WTC11 (cell line): ENCODE results near the gene ASPHD1. TPM values are rescaled to one million over a fixed set of nuclear protein-coding genes. Genes with fewer than 3 reads are reported as not detected.

Source experiments
- ATAC-seq: fragments of 200-7000 bp; cut with Tn5 transposase; 2 replicates; pipeline ENCODE4 v1.10.0; 2021; ENCODE audit warnings: mild to moderate bottlenecking, moderate library complexity
- CTCF ChIA-PET: fragments of 300-600 bp; sonication (Branson Sonifier 250); formaldehyde crosslinking; loops from one replicate; lab custom pipeline; 2021; ENCODE audit warnings: antibody characterized with exemption; lab: Charles Lee
- POLR2A ChIA-PET: fragments of 350-600 bp; sonication (Branson Sonifier 250); formaldehyde crosslinking; loops from one replicate; lab custom pipeline; 2021; ENCODE audit warnings: antibody characterized with exemption; lab: Charles Lee
- DNase-seq: peaks from one replicate; pipeline ENCODE4 v3.0.0; 2021; ENCODE audit warnings: low spot score
- H3K27ac Mint-ChIP-seq: 2 replicates; pipeline ENCODE4 v1.8.0; 2021; ENCODE audit warnings: mixed read lengths
- H3K27me3 Mint-ChIP-seq: 2 replicates; pipeline ENCODE4 v1.8.0; 2021; ENCODE audit warnings: low read depth, mild to moderate bottlenecking, moderate library complexity, mixed read lengths
- H3K36me3 Mint-ChIP-seq: 2 replicates; pipeline ENCODE4 v1.8.0; 2021; ENCODE audit warnings: mixed read lengths
- H3K4me1 Mint-ChIP-seq: 2 replicates; pipeline ENCODE4 v1.8.0; 2022; ENCODE audit warnings: mixed read lengths
- H3K4me3 Mint-ChIP-seq: 2 replicates; pipeline ENCODE4 v1.8.0; 2021; ENCODE audit warnings: mild to moderate bottlenecking, moderate library complexity, mixed read lengths
- H3K9me3 Mint-ChIP-seq: 2 replicates; pipeline ENCODE4 v1.8.0; 2021; ENCODE audit warnings: mixed read lengths
- ATF2 ChIP-seq: sonication (generic); formaldehyde crosslinking; IDR thresholded peaks from 2 replicates; pipeline ENCODE4 v1.8.1; 2022; ENCODE audit warnings: low read depth, missing genetic modification reagents, borderline replicate concordance
- E2F1 ChIP-seq: sonication (generic); formaldehyde crosslinking; IDR thresholded peaks from 2 replicates; pipeline ENCODE4 v1.8.0; 2022; ENCODE audit warnings: mild to moderate bottlenecking, missing genetic modification reagents
- ERG ChIP-seq: fragments of 250-450 bp; sonication (Bioruptor Pico); IDR thresholded peaks from 2 replicates; pipeline ENCODE4 v1.8.0; 2021; ENCODE audit warnings: mild to moderate bottlenecking
- ESRRA ChIP-seq: sonication (generic); formaldehyde crosslinking; IDR thresholded peaks from 2 replicates; pipeline ENCODE4 v1.8.1; 2022; ENCODE audit warnings: mild to moderate bottlenecking, missing genetic modification reagents, borderline replicate concordance
- FOXK1 ChIP-seq: sonication (generic); formaldehyde crosslinking; IDR thresholded peaks from 2 replicates; pipeline ENCODE4 v1.8.0; 2022; ENCODE audit warnings: mild to moderate bottlenecking, moderate library complexity, missing genetic modification reagents
- GABPB1 ChIP-seq: sonication (generic); formaldehyde crosslinking; IDR thresholded peaks from 2 replicates; pipeline ENCODE4 v1.8.1; 2023; ENCODE audit warnings: mild to moderate bottlenecking, missing genetic modification reagents
- NFATC4 ChIP-seq: fragments of 250-450 bp; sonication (Bioruptor Pico); IDR thresholded peaks from 2 replicates; pipeline ENCODE4 v1.9.0; 2021; ENCODE audit warnings: mild to moderate bottlenecking
- NR1H2 ChIP-seq: sonication (generic); formaldehyde crosslinking; IDR thresholded peaks from 2 replicates; pipeline ENCODE4 v1.9.0; 2021; ENCODE audit warnings: mild to moderate bottlenecking, moderate library complexity, missing genetic modification reagents
- PREB ChIP-seq: sonication (generic); formaldehyde crosslinking; IDR thresholded peaks from 2 replicates; pipeline ENCODE4 v1.8.1; 2022; ENCODE audit warnings: mild to moderate bottlenecking, missing genetic modification reagents, moderate library complexity, borderline replicate concordance
- RELA ChIP-seq: sonication (generic); formaldehyde crosslinking; IDR thresholded peaks from 2 replicates; pipeline ENCODE4 v1.8.1; 2022; ENCODE audit warnings: missing genetic modification reagents, mild to moderate bottlenecking, borderline replicate concordance
- SOX15 ChIP-seq: fragments of 250-450 bp; sonication (Bioruptor Pico); IDR thresholded peaks from 2 replicates; pipeline ENCODE4 v1.9.0; 2021; ENCODE audit warnings: mild to moderate bottlenecking
- STAT6 ChIP-seq: sonication (generic); formaldehyde crosslinking; conservative IDR thresholded peaks from 2 replicates; pipeline ENCODE4 v1.8.1; 2023; ENCODE audit warnings: mild to moderate bottlenecking, low read depth, missing genetic modification reagents, moderate library complexity
- TCF7 ChIP-seq: sonication (generic); formaldehyde crosslinking; IDR thresholded peaks from 2 replicates; pipeline ENCODE4 v1.8.0; 2022; ENCODE audit warnings: mild to moderate bottlenecking, low read depth, missing genetic modification reagents, moderate library complexity
- ZBTB43 ChIP-seq: sonication (generic); formaldehyde crosslinking; IDR thresholded peaks from 2 replicates; pipeline ENCODE4 v1.8.1; 2023; ENCODE audit warnings: mild to moderate bottlenecking, missing genetic modification reagents
- ZNF138 ChIP-seq: sonication (generic); formaldehyde crosslinking; conservative IDR thresholded peaks from 2 replicates; pipeline ENCODE4 v1.8.1; 2022; ENCODE audit warnings: mild to moderate bottlenecking, moderate library complexity, missing genetic modification reagents
- ZNF263 ChIP-seq: sonication (generic); formaldehyde crosslinking; IDR thresholded peaks from 2 replicates; pipeline ENCODE4 v1.8.1; 2022; ENCODE audit warnings: low read depth, mild to moderate bottlenecking, moderate library complexity, missing genetic modification reagents
- ZNF317 ChIP-seq: sonication (generic); formaldehyde crosslinking; IDR thresholded peaks from 2 replicates; pipeline ENCODE4 v1.8.1; 2023; ENCODE audit warnings: low read depth, mild to moderate bottlenecking, moderate library complexity, missing genetic modification reagents, borderline replicate concordance
- ZNF416 ChIP-seq: fragments of 250-450 bp; sonication (Bioruptor Pico); IDR thresholded peaks from 2 replicates; pipeline ENCODE4 v1.9.0; 2021; ENCODE audit warnings: mild to moderate bottlenecking, inconsistent platforms
- ZSCAN18 ChIP-seq: fragments of 250-450 bp; sonication (Bioruptor Pico); IDR thresholded peaks from 2 replicates; pipeline ENCODE4 v2.1.2; 2022; ENCODE audit warnings: mild to moderate bottlenecking, moderate library complexity
- total RNA-seq: library from RNA; stranded (reverse); gene quantifications from 3 replicates; pipeline ENCODE4 v1.2.3, GENCODE V29; 2021

ASPHD1 gene
- total RNA-seq, 1 experiment from 2014 or later = 26.9 TPM

GRCh38 chr16:29871822-29872546 lies 28.3 kb upstream of the ASPHD1 start (continued):
- TF ChIP-seq STAT6 (CRISPR knock-in tag) = no peak
- TF ChIP-seq RELA (CRISPR knock-in tag) = no peak
- TF ChIP-seq ERG (CRISPR knock-in tag) = no peak

- Mint-ChIP-seq H3K27me3 (peaks cover 3% of the 10 kb centered on the region; the same call in 1 of the 2 replicates), H3K27ac (no peak overlapping the region), H3K36me3 (peaks cover 4% of the 10 kb centered on the region; the same call in 1 of the 2 replicates), H3K9me3 (no peaks in the 10 kb centered on the region), H3K4me1 (peaks cover 10% of the 10 kb centered on the region), H3K4me3 (no peak overlapping the region)
- no peak for ATAC-seq
- ChIA-PET CTCF (interaction anchor here (1.8 to 2.1 kb wide), 3 partner anchors 25 to 159 kb away, joined by 6 to 11 read pairs (median 9); partner anchors contain the start of gene PAGR1), POLR2A (no interaction called here)
- no peak for DNase-seq
- no peak for TF ChIP-seq ZBTB43 (CRISPR knock-in tag)
- no peak for TF ChIP-seq SOX15 (CRISPR knock-in tag)
- no peak for TF ChIP-seq NFATC4 (CRISPR knock-in tag)
- no peak for TF ChIP-seq ZSCAN18 (CRISPR knock-in tag)
- no peak for TF ChIP-seq ATF2 (CRISPR knock-in tag)
- TF ChIP-seq E2F1 (CRISPR knock-in tag) = no peak
- TF ChIP-seq FOXK1 (CRISPR knock-in tag) = no peak
- TF ChIP-seq ZNF263 (CRISPR knock-in tag) = no peak
- no peak for TF ChIP-seq ZNF416 (CRISPR knock-in tag)
- TF ChIP-seq NR1H2 (CRISPR knock-in tag) = no peak
- no peak for TF ChIP-seq TCF7 (CRISPR knock-in tag)
- no peak for TF ChIP-seq ZNF138 (CRISPR knock-in tag)
- no peak for TF ChIP-seq GABPB1 (CRISPR knock-in tag)
- no peak for TF ChIP-seq PREB (CRISPR knock-in tag)
- no peak for TF ChIP-seq ESRRA
- TF ChIP-seq ZNF317 (CRISPR knock-in tag) = no peak
Measured at GRCh38 chr16:29873319-29873718, 27.0 kb upstream of the ASPHD1 start.
